ENCODE data around the gene ECI2.
"Not testable (repeated sequence)": the region's sequence is repeated elsewhere in the genome, so short reads cannot be mapped to it uniquely, and the experiment has no call there.

Gene ECI2

DNA sequence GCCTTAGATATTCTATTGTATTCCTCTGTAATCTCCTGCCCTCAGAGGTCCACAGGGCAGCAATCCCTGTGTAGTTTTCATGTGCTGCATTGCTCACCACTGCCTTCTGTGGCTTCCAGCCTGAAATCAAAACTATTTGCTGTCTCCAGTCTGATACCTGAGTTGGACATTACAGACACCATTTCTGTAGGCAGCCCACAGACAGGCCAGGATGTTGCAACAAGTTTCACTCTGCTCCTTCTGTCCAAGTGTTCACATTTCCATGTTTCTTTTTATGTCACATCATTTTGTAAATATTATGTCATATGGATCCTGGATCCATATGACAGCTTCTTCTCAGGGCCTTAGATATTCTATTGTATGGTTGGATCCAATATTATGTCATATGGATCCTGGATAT lies 21.7 kb downstream of the ECI2 start:
- Histone ChIP-seq H3K4me1 (no peaks in the 10 kb centered on the region), H3K36me3 (peaks cover 31 to 55% (median 48%) of the 10 kb centered on the region in 11 experiments), H3K9me3 (replicated peaks in 1 of 11) (peaks cover 10 to 22% (median 14%) of the 10 kb centered on the region in 11 experiments; a peak in 20 of 22 replicates), H3K4me3 (no peak overlapping the region), H3K27me3 (no peaks in the 10 kb centered on the region), H3K4me2 (no peak overlapping the region), H4K20me1 (no peaks in the 10 kb centered on the region), H3K9ac (no peak overlapping the region), H3K27ac (no peak overlapping the region)
- no peak for TF ChIP-seq Cebpa-rat (IDR thresholded peaks at IDR 0.05)

- peaks cover 10 to 22% (median 14%) of the 10 kb centered on the region in 11 experiments; a peak in 20 of 22 replicates for H3K9me3 ChIP-seq (replicated peaks in 1 of 11)
- no peak overlapping the region for H3K27ac ChIP-seq
- no peak overlapping the region for H3K4me3 ChIP-seq
- peaks cover 21 to 42% (median 35%) of the 10 kb centered on the region in 11 experiments for H3K36me3 ChIP-seq
- H3K4me1 ChIP-seq = no peaks in the 10 kb centered on the region
- H4K20me1 ChIP-seq = no peaks in the 10 kb centered on the region
- no peak for TF ChIP-seq Cebpa-rat (IDR thresholded peaks at IDR 0.05)
- H3K9ac ChIP-seq = no peak overlapping the region
- H3K27me3 ChIP-seq = no peaks in the 10 kb centered on the region
- no peak overlapping the region for H3K4me2 ChIP-seq
Measured at GRCh38 chr6:4112366-4112765, 23.0 kb downstream of the ECI2 start.

GRCh38 chr6:4109363-4109815 lies 26.0 kb downstream of the ECI2 start:
- not testable (repeated sequence) for H4K20me1 ChIP-seq, H3K27ac ChIP-seq, H3K9ac ChIP-seq, H3K27me3 ChIP-seq, H3K4me3 ChIP-seq, H3K4me2 ChIP-seq, H3K4me1 ChIP-seq
- Histone ChIP-seq H3K9me3 (replicated peaks in 1 of 11) (peaks cover 10 to 22% (median 14%) of the 10 kb centered on the region in 11 experiments; a peak in 20 of 22 replicates), H3K36me3 (peaks cover 0 to 13% (median 5%) of the 10 kb centered on the region in 11 experiments; a peak in 15 of 22 replicates)

- Histone ChIP-seq H3K9me3 (replicated peaks in 1 of 11) (peaks cover 9 to 15% (median 13%) of the 10 kb centered on the region in 11 experiments; a peak in 20 of 22 replicates), H4K20me1 (no peaks in the 10 kb centered on the region), H3K27me3 (no peaks in the 10 kb centered on the region), H3K9ac (no peak overlapping the region), H3K27ac (no peak overlapping the region), H3K36me3 (peaks cover 0 to 7% (median 0%) of the 10 kb centered on the region in 11 experiments; a peak in 2 of 22 replicates), H3K4me2 (no peak overlapping the region), H3K4me1 (no peaks in the 10 kb centered on the region), H3K4me3 (no peak overlapping the region)
- no peak for TF ChIP-seq Cebpa-rat (IDR thresholded peaks at IDR 0.05)
Measured at GRCh38 chr6:4108561-4109093, 26.7 kb downstream of the ECI2 start.

DNA sequence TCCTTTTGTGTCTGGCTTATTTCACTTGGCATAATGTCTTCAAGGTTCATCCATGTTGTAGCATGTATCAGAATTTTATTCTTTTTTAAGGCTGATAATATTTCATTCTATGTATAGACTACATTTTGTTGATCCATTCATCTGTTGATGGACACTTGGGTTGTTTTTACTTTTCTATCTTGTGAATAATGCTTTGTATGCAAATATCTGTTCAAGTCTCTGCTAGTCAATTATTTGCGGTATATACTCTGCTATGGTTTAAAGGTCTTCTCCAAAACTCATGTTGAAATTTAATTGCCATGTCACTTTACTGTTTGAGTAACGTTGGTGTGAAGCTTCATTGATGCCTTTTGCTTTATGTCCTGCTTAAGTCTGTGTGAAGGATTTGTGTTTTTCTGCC lies 27.5 kb downstream of the ECI2 start:
- H3K27me3 ChIP-seq = no peaks in the 10 kb centered on the region
- H3K4me1 ChIP-seq = no peaks in the 10 kb centered on the region
- no peaks in the 10 kb centered on the region for H4K20me1 ChIP-seq
- peaks cover 1 to 8% (median 5%) of the 10 kb centered on the region in 11 experiments; a peak in 19 of 22 replicates for H3K9me3 ChIP-seq (replicated peaks in 1 of 11)
- no peak overlapping the region for H3K27ac ChIP-seq
- TF ChIP-seq Cebpa-rat (IDR thresholded peaks at IDR 0.05) = no peak
- no peak overlapping the region for H3K4me3 ChIP-seq
- no peak overlapping the region for H3K9ac ChIP-seq
- H3K36me3 ChIP-seq = 0 out of 22 replicates have a peak, but pooled peaks cover 0 to under 1% (median 0%) of the 10 kb centered on the region in 11 experiments
- no peak overlapping the region for H3K4me2 ChIP-seq

DNA sequence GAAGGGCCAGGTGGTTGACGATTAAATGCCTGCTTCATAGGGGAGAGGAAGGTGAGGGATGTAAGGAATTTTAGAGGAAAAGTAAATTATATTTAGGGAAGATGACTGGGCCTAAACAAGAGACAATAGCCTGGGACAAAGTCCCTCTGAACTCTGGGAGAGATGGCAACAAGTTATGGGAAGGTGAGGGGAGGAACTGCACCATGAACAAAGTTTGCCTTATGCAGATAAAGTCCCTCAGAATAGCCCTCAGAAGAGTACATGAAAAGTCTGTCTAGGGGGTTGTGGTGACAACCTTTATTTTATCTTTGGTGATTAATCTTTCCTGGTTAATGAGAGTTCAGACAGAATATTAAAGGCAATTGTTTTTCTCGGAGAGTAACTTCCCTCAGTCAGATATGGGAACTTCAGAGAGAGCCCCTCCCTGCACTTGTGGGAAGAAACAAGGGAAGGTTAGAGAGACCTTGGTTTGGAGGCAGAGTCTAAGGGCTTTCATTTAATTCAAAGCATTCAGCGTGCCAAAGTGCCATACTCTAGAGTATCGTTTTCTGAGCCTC lies 29.3 kb downstream of the ECI2 start:
- no peaks in the 10 kb centered on the region for H3K27me3 ChIP-seq
- H3K4me2 ChIP-seq = no peak overlapping the region
- no peak overlapping the region for H3K27ac ChIP-seq
- TF ChIP-seq Cebpa-rat (IDR thresholded peaks at IDR 0.05) = no peak
- H3K4me3 ChIP-seq = no peak overlapping the region
- no peak overlapping the region for H3K9ac ChIP-seq
- H3K9me3 ChIP-seq (replicated peaks in 1 of 11) = no peaks in the 10 kb centered on the region
- H3K36me3 ChIP-seq = no peaks in the 10 kb centered on the region
- no peaks in the 10 kb centered on the region for H4K20me1 ChIP-seq
- H3K4me1 ChIP-seq = no peaks in the 10 kb centered on the region

DNA sequence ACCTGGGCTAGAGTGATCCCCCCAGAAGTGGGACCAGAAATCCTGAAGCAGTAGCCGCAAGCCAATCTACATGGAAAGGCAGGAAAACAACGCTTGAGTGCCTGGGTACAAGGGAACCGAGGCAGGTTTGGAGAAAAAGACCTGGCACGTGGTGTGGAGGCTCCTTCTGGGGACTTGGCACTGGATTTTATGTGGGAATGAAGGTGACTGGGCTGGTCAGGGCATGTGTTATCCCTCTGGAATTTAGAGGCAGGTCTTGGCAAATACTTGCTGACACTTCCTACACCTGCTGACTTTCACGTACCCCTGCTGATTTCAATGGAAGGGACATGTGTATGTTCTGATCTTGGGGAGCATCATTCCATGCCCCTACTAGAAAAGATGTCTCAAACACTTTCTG lies 31.4 kb downstream of the ECI2 start:
- H3K9me3 ChIP-seq (replicated peaks in 1 of 11) = peaks cover 0 to 6% (median 0%) of the 10 kb centered on the region in 11 experiments; a peak in 2 of 22 replicates
- no peaks in the 10 kb centered on the region for H4K20me1 ChIP-seq
- no peak overlapping the region for H3K4me3 ChIP-seq
- H3K27me3 ChIP-seq = no peaks in the 10 kb centered on the region
- no peaks in the 10 kb centered on the region for H3K36me3 ChIP-seq
- H3K4me1 ChIP-seq = no peaks in the 10 kb centered on the region
- H3K4me2 ChIP-seq = no peak overlapping the region
- H3K27ac ChIP-seq = no peak overlapping the region
- no peak overlapping the region for H3K9ac ChIP-seq
- TF ChIP-seq Cebpa-rat (IDR thresholded peaks at IDR 0.05) = no peak

DNA sequence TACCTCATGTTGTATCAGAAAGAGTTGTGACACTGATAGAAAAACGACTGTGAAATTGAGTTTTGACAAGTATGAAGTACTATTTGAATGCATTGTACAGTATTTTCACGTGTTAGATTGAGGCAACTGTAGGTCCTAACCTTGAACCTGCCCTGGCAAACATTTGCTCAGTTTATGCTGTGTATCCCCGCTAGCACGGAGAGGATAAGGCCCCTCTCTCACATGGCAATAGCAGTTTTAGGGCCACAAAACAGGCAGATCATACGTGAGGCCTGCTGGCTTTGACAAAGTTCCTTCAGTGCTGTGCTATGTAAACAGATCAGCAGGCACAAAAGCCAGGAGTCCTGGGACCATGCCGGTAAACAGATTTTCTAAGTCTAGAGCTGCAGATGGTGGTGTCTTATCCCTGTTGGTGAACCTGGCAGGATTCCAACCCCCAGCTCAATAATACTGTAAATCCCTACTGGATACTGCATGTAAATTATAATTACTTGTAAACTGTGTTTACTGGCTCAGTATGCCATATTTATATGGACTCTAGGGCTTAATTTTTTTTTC lies 32.6 kb downstream of the ECI2 start:
- no peak overlapping the region for H3K4me2 ChIP-seq
- H3K36me3 ChIP-seq = no peaks in the 10 kb centered on the region
- no peak overlapping the region for H3K9ac ChIP-seq
- no peak overlapping the region for H3K4me3 ChIP-seq
- no peak overlapping the region for H3K27ac ChIP-seq
- TF ChIP-seq Cebpa-rat (IDR thresholded peaks at IDR 0.05) = no peak
- no peaks in the 10 kb centered on the region for H4K20me1 ChIP-seq
- no peaks in the 10 kb centered on the region for H3K27me3 ChIP-seq
- no peaks in the 10 kb centered on the region for H3K4me1 ChIP-seq
- peaks cover 0 to 6% (median 0%) of the 10 kb centered on the region in 11 experiments; a peak in 2 of 22 replicates for H3K9me3 ChIP-seq (replicated peaks in 1 of 11)

DNA sequence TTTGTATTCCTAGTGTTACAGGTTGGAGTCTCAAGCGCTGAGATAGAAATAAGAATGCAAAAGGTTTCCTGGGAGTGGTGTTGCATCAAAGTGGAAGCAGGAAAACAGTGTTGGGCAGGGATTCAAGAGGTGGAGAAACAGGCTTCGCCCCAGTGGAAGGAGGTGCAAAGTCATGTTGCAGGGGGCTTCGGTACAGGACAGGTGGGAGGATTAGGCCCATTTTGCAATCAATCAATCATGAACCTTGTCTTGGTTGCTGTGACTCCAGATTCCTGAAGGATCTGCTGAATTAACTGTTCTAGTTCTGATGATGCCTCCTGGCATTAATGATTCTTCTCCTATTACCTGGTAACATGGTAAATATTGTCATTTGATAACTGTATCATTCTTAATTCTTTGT lies 34.1 kb downstream of the ECI2 start:
- Histone ChIP-seq H3K9ac (no peak overlapping the region), H3K9me3 (replicated peaks in 1 of 11) (peaks cover 0 to 6% (median 0%) of the 10 kb centered on the region in 11 experiments; a peak in 2 of 22 replicates), H3K36me3 (no peaks in the 10 kb centered on the region), H3K27ac (no peak overlapping the region), H3K4me3 (no peak overlapping the region), H3K4me2 (no peak overlapping the region), H3K4me1 (no peaks in the 10 kb centered on the region), H3K27me3 (no peaks in the 10 kb centered on the region), H4K20me1 (no peaks in the 10 kb centered on the region)
- TF ChIP-seq Cebpa-rat (IDR thresholded peaks at IDR 0.05) = no peak

GRCh38 chr6:4100655-4101054 lies 34.7 kb downstream of the ECI2 start:
- peaks cover 0 to 6% (median 0%) of the 10 kb centered on the region in 11 experiments; a peak in 2 of 22 replicates for H3K9me3 ChIP-seq (replicated peaks in 1 of 11)
- no peaks in the 10 kb centered on the region for H4K20me1 ChIP-seq
- no peaks in the 10 kb centered on the region for H3K36me3 ChIP-seq
- no peak overlapping the region for H3K4me3 ChIP-seq
- no peaks in the 10 kb centered on the region for H3K27me3 ChIP-seq
- H3K4me1 ChIP-seq = no peaks in the 10 kb centered on the region
- no peak overlapping the region for H3K27ac ChIP-seq
- TF ChIP-seq Cebpa-rat (IDR thresholded peaks at IDR 0.05) = no peak
- H3K9ac ChIP-seq = no peak overlapping the region
- H3K4me2 ChIP-seq = no peak overlapping the region

Measured in BLaER1 treated with 17β-estradiol and CSF1 and Interleukin-3, amounts not matched to agents 10 nM and 100 nM (cell line).